HL-60 (cell line): ENCODE measurements around the gene SCUBE2.

Experiments used
- CTCF ChIP-seq: IDR thresholded peaks from one replicate; pipeline ENCODE4 v1.5.1; 2011; ENCODE audit warnings: low read length, control low read depth, inconsistent platforms; ENCODE audit not compliant: insufficient read depth
- POLR2AphosphoS5 ChIP-seq: IDR thresholded peaks from 2 replicates; pipeline ENCODE4 v1.6.1; 2012; ENCODE audit warnings: low read depth
- SPI1 ChIP-seq: IDR thresholded peaks from 2 replicates; pipeline ENCODE4 v1.6.1; 2012; ENCODE audit warnings: low read depth, mild to moderate bottlenecking, borderline replicate concordance

- TF ChIP-seq CTCF (no peak), POLR2AphosphoS5 (no peak), SPI1 (no peak)
Observed at GRCh38 chr11:9138133-9138453, 46.7 kb upstream of the SCUBE2 start.
